ENCODE measurements around the gene RSAD1. TPM values are rescaled to one million over a fixed set of nuclear protein-coding genes. Genes with fewer than 3 reads are reported as not detected.

Gene RSAD1
- total and polyA plus RNA-seq, 11 donors = 30.9 to 50.0 (median 42.8) TPM

DNA sequence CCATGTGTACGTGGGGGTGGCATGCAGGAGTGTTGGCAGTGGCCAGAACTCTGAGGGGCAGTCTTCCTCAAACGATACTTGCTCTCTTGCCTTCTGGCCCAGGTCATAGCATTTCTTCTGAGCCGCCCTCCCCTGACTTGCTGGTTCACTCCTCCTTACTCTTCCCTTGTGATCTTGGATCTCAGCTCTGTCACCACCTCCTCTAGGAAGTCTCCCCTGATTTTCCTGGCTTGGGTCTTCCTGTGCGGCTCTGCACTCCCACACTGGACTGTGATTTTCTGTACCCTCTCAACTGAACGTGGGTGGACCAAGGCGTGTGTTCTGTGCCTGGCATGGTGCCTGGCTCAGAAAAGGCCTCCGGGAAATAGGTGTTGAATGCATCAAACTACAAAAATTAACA lies 56.7 kb downstream of the RSAD1 start:
- Histone ChIP-seq H3K9me3 (no peaks in the 10 kb centered on the region), H3K27ac (no peak overlapping the region), H3K27me3 (peaks cover 0 to 40% (median 22%) of the 10 kb centered on the region in 9 donors), H3K4me1 (peaks cover 0 to 41% (median 10%) of the 10 kb centered on the region in 12 donors), H3K36me3 (peaks cover 0 to 20% (median 0%) of the 10 kb centered on the region in 9 donors), H3K4me3 (no peak overlapping the region)
- TF ChIP-seq, protein P1, sequence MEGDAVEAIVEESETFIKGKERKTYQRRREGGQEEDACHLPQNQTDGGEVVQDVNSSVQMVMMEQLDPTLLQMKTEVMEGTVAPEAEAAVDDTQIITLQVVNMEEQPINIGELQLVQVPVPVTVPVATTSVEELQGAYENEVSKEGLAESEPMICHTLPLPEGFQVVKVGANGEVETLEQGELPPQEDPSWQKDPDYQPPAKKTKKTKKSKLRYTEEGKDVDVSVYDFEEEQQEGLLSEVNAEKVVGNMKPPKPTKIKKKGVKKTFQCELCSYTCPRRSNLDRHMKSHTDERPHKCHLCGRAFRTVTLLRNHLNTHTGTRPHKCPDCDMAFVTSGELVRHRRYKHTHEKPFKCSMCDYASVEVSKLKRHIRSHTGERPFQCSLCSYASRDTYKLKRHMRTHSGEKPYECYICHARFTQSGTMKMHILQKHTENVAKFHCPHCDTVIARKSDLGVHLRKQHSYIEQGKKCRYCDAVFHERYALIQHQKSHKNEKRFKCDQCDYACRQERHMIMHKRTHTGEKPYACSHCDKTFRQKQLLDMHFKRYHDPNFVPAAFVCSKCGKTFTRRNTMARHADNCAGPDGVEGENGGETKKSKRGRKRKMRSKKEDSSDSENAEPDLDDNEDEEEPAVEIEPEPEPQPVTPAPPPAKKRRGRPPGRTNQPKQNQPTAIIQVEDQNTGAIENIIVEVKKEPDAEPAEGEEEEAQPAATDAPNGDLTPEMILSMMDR (IDR thresholded peaks at IDR 0.05) = no peak
- TF ChIP-seq POLR2A (IDR thresholded peaks at IDR 0.05) = no peak
- WGBS, 4 donors = 62 to 65% (median 64%) methylated on average over 7 of the region's 7 CpGs
- DNase-seq (no peak), ATAC-seq (no peak)
- intact Hi-C loops (cut with DNase I) = loop anchor here in 1 of 10 donors (2.0 kb wide), 1 partner anchor 53 kb away; no protein-coding TSS in a partner anchor

Other genes starting within 250 kb of the RSAD1 start
- not detected for gene TMEM92, start 204.4 kb upstream of the RSAD1 start, total RNA-seq
- under 1 TPM in 1 of 2 donors, not detected in 1; 0.11 TPM for gene TMEM92, start 204.4 kb upstream of the RSAD1 start, polyA plus RNA-seq
- 10 to 100 TPM; 11.3 to 19.2 (median 13.9) TPM for gene XYLT2, start 132.7 kb upstream of the RSAD1 start, total RNA-seq
- gene XYLT2, start 132.7 kb upstream of the RSAD1 start, polyA plus RNA-seq = 1 to 10 TPM; 9.5 to 9.9 TPM
- gene MRPL27, start 105.7 kb upstream of the RSAD1 start, total RNA-seq = 10 to 100 TPM; 52.9 to 91.6 (median 65.3) TPM
- 100 to 1,000 TPM; 190 to 243 TPM for gene MRPL27, start 105.7 kb upstream of the RSAD1 start, polyA plus RNA-seq
- 1 to 10 TPM in 1 of 9 donors, under 1 TPM in 2, not detected in 6; 0.70 to 3.4 (median 0.75) TPM for gene EME1, start 105.6 kb upstream of the RSAD1 start, total RNA-seq
- gene EME1, start 105.6 kb upstream of the RSAD1 start, polyA plus RNA-seq = under 1 TPM; 0.22 to 0.72 TPM
- gene LRRC59, start 81.3 kb upstream of the RSAD1 start, total RNA-seq = 10 to 100 TPM; 19.6 to 50.9 (median 28.6) TPM
- gene LRRC59, start 81.3 kb upstream of the RSAD1 start, polyA plus RNA-seq = 100 to 1,000 TPM in 1 of 2 donors, 10 to 100 TPM in 1; 13.7 to 150 TPM
- gene ACSF2, start 52.6 kb upstream of the RSAD1 start, total RNA-seq = 10 to 100 TPM in 8 of 9 donors, 1 to 10 TPM in 1; 7.3 to 31.6 (median 17.4) TPM
- gene ACSF2, start 52.6 kb upstream of the RSAD1 start, polyA plus RNA-seq = 10 to 100 TPM in 1 of 2 donors, 1 to 10 TPM in 1; 6.5 to 20.0 TPM
- gene CHAD, start 10.0 kb upstream of the RSAD1 start, total RNA-seq = under 1 TPM in 2 of 9 donors, not detected in 7; 0.15 to 0.27 TPM
- gene CHAD, start 10.0 kb upstream of the RSAD1 start, polyA plus RNA-seq = under 1 TPM in 1 of 2 donors, not detected in 1; 0.15 TPM
- 1 to 10 TPM in 2 of 9 donors, under 1 TPM in 6, not detected in 1; 0.42 to 2.4 (median 0.83) TPM for gene MYCBPAP, start 29.6 kb downstream of the RSAD1 start, total RNA-seq
- under 1 TPM; 0.29 to 0.46 TPM for gene MYCBPAP, start 29.6 kb downstream of the RSAD1 start, polyA plus RNA-seq
- gene EPN3, start 53.9 kb downstream of the RSAD1 start, total RNA-seq = 10 to 100 TPM in 6 of 9 donors, 1 to 10 TPM in 3; 8.9 to 29.5 (median 12.6) TPM
- gene EPN3, start 53.9 kb downstream of the RSAD1 start, polyA plus RNA-seq = 10 to 100 TPM in 1 of 2 donors, 1 to 10 TPM in 1; 9.0 to 22.1 TPM
- gene SPATA20, start 68.3 kb downstream of the RSAD1 start, total RNA-seq = 10 to 100 TPM; 21.6 to 83.0 (median 67.1) TPM
- gene SPATA20, start 68.3 kb downstream of the RSAD1 start, polyA plus RNA-seq = 10 to 100 TPM; 13.8 to 52.3 TPM
- gene CACNA1G, start 81.9 kb downstream of the RSAD1 start, total RNA-seq = under 1 TPM in 8 of 9 donors, not detected in 1; 0.02 to 0.48 (median 0.14) TPM
- under 1 TPM; 0.04 to 0.11 TPM for gene CACNA1G, start 81.9 kb downstream of the RSAD1 start, polyA plus RNA-seq
- 10 to 100 TPM in 1 of 9 donors, 1 to 10 TPM in 4, under 1 TPM in 3, not detected in 1; 0.20 to 21.6 (median 1.3) TPM for gene ABCC3, start 156.0 kb downstream of the RSAD1 start, total RNA-seq
- gene ABCC3, start 156.0 kb downstream of the RSAD1 start, polyA plus RNA-seq = 1 to 10 TPM in 1 of 2 donors, under 1 TPM in 1; 0.50 to 1.4 TPM
- gene ANKRD40, start 229.1 kb downstream of the RSAD1 start, total RNA-seq = 10 to 100 TPM; 38.8 to 55.4 (median 47.2) TPM
- gene ANKRD40, start 229.1 kb downstream of the RSAD1 start, polyA plus RNA-seq = 10 to 100 TPM; 22.2 to 48.2 TPM
- 10 to 100 TPM; 16.5 to 55.5 (median 52.1) TPM for gene LUC7L3, start 240.7 kb downstream of the RSAD1 start, total RNA-seq
- gene LUC7L3, start 240.7 kb downstream of the RSAD1 start, polyA plus RNA-seq = 10 to 100 TPM; 33.4 to 89.0 TPM

All from heart left ventricle (tissue), 16 donors.